T-helper 1 cell (primary cell): ENCODE data around the gene CTSD.
A peak's percentile ranks its signal among the peaks of the same experiment; 100 is the strongest.
"Not testable (repeated sequence)": the region's sequence is repeated elsewhere in the genome, so short reads cannot be mapped to it uniquely, and the experiment has no call there.

Source experiments
- DNase-seq, 5 donors: peaks; one replicate each; pipeline ENCODE4 v3.0.0-alpha.2; 2012 to 2020
- total RNA-seq, 4 donors: gene quantifications; one replicate each; lab custom pipeline; 2026; lab: John Stamatoyannopoulos, UW

CTSD gene
- total RNA-seq, result 17.5 to 27.0 (median 23.5) reads per million in 4 donors

DNA sequence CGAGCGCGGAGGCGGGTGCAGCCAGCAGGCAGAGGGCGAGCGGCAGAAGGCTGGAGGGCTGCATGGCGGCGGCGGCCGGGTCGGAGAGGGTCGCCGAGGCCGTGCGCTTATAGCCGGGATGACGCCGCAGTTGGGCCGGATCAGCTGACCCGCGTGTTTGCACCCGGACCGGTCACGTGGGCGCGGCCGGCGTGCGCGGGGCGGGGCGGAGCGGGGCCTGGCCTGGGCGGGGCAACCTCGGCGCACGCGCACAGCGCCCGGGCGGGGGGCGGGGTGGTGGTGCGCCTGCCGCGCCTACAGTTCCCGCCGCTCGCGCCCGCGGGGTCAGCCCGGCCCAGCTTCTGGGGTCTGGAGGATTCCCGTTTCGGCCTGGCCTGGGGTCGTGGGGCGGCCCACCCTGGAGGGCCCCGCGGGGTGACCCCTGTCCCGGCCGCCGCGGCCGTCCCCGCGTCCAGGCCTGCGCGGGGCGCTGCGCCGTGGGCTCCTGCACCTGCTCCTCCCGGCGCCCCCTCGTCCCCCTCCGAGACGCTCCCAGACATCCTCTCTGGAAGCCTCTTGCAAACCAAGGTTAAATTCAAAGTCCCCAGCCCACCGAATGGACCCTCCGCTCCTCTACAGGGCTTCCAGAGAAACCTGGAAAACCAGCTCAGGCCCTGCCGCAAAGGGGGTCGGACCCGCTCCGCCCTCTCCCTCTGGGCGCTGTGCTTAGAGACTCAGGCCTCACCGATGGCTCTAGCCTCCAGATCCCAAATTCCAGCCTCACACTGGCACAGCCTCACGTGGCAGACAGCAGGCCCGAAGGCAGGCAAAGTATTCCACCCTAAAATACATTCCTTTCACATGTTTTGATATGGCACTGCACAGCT, at the start of gene CTSD:
CTSD (minus strand) TSS at position 132 of the 866 bp plus-strand sequence; CDS start at position 64, 68 bp downstream.
- DNase-seq, result peak; percentile 67 to 87 (median 76)

DNA sequence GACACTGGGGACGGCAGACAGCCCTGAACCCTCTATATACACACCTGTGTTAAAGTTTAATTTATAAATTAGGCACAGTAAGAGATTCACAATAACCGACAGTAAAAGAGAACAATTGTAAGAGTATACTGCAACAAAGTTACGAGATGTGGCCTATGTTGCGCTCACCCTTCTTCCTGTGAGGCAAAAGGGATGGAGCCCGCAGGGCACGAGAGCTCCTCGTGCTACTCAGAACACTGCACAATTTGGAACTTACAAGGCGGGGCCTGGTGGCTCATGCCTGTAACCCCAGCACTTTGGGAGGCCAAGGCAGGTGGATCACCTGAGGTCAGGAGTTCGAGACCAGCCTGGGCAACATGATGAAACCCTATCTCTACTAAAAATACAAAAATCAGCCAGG, 49.6 kb upstream of the CTSD start:
- not testable (repeated sequence) for DNase-seq

- no peak for DNase-seq
Measured at GRCh38 chr11:1812801-1813200, 49.1 kb upstream of the CTSD start.

DNA sequence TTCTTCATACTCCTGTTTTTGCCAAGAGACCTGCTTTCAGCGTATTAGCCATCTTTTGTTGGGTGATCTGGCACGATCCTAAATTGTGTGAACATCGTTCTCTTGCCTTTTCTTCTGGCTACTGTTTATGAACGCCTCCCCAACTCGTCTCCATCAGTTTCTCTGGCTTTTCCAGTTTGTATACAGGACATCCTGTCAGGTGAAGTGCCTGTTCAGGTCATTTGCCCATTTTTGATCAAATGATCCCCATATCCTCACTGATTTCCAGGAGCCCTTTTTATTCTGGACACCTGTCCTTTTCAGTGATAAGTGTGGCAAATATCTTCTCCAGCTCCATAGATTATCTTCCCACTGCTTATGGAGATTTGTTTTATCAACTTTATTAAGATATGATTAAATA, 48.5 kb upstream of the CTSD start:
- no peak for DNase-seq

DNA sequence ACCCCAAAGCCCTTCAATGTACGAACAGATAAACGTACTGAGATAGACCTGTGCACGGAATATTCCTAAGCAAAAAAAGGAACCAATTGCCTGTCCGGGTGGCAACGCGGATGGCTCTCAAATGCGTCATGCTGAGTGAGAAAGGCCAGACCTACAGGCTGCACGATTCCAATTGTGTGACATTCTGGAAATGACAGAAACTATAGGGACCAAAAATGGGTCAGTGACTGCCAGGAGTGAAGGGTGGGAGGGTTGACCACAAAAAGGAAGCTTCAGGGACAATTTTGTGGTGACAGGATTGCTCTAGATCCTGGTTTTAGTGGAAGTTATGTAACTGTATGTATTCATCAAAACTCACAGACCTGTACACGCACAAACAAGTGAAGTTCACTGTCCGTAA, 47.0 kb upstream of the CTSD start:
- no peak for DNase-seq

DNA sequence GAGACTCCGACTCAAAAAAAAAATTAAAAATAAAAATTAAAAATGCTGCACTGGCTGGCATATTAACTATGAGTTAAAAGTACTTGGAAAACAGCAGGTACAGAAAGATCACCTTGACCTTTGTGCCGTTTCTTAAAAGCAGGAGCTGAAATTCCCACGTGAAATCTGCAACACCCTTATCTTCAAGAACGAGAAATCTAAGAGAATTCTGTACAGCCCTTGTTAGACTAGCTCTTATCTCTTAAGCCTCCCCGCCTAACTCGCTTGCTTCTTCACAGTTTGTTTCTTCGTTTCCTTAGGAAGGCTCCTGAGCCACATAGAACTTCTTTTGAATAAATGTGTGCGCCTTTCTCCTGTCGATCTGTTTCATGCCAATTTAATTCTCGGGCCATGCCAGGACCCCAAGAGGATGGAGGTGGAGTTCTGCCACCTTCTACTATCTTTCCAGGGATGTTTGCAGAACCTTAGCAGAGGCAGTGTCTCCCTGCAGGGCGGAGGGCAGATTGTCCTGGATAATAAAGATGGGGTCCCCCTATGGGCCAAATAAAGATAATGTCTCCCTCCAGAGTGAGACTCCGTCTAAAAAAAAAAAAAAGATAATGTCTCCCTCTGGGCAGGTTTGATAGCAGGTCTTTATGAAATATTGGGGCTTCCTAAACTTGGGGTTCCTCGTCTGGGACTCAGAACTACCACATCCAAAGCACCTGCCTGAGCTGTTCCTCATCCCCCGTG, 43.7 kb upstream of the CTSD start:
- no peak for DNase-seq

GRCh38 chr11:1805525-1805924, 41.8 kb upstream of the CTSD start:
- DNase-seq, result no peak

DNA sequence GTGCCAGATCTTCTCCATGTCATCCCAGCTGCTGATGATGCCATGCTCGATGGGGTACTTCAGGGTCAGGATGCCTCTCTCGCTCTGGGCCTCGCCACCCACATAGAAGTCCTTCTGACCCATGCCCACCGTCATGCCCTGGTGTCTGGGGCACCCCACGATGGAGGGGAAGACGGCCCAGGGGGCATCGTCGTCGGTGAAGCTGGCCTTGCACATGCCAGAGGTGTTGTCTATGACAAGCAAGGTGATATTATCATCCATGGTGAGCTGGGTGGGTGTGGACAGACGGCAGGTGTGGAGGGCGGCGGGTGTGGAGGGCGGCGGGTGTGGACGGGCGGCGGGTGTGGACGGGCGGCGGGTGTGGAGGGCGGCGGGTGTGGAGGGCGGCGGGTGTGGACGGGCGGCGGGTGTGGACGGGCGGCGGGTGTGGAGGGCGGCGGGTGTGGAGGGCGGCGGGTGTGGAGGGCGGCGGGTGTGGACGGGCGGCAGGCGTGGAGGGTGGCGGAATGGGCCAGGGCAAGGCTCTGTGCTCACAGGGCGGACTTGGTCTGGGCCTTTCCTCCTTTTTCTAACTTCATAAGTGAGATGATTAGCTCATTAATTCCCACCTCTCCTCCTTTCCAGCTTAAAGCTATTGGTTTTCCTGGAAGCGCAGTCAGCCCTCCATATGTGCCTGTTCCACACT, 40.2 kb upstream of the CTSD start:
- not testable (repeated sequence) for DNase-seq

GRCh38 chr11:1803246-1803645, 39.5 kb upstream of the CTSD start:
- no peak for DNase-seq

DNA sequence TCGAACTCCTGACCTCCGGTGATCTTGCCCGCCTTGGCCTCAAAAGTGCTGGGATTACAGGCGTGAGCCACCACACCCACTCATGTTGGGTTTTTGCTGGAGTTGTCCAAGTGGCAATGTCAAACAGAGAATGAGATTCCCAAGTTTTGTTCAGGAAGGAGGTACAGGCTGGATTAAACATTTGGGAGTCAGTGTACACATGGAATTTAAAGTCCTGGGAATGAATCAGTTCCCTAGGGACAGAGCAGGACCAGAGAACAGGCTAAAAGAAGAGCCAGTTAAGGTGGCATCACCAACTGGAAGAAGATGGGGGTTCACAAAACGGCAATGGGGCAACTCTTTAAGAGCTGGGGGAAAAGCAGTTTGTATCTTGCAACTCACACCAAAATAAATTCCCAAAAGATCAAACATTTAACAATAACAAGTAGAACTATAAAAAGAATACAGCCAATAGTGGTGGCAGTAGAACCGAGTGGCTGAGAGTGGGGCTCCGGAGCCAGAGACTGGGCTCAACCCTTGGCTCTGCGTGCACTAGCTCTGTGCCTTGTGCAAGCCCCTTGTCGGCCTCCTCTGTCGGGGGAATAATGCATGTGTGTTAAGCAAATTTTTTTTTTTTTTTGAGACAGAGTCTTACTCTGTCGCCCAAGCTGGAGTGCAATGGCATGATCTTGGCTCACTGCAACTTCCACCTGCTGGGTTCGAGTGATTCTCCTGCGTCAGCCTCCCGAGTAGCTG, 33.8 kb upstream of the CTSD start:
- no peak for DNase-seq

GRCh38 chr11:1796413-1797011, 32.8 kb upstream of the CTSD start:
- DNase-seq, result no peak

DNA sequence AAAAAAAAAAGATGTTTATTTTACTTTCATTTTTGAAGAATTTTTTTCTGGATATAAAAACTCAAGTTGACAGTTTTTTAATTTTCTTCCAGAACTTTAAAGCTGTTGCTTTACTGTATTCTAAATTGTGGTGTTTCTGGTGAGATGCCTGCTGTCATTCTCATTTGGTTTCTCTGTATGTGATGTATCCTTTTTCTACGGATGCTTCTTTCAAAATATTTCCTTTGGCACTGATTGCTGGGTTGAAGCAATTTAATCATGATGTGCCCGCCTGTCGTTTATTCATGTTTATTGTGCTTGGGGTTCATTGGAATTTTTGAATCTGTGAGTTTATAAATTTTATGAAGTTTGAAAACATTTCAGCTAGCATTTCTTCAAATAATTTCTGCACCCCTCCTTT, 29.4 kb upstream of the CTSD start:
- no peak for DNase-seq

GRCh38 chr11:1792461-1792860, 28.7 kb upstream of the CTSD start:
- peak in 1 of 5 donors; percentile 51 for DNase-seq

- no peak for DNase-seq
Measured at GRCh38 chr11:1791912-1792311, 28.2 kb upstream of the CTSD start.

DNA sequence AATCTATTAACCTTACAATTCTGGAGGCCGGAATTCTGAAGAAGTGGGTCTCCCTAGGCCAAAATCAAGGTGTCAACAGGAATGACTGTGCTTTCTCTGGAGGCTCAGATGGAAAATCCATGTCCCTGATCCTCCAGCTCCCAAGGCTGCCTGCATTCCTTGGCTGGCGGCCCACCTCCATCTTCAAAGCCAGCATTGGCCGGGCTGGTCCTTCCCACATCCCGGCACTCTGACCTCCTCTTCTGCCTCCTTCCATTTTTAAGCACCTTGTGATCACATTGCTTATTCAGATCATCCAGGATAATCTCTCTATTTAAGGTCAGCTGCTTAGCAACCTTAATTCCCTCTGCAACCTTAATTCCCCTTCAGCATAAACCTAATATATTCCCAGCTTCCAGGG, 22.7 kb upstream of the CTSD start:
- DNase-seq, result no peak

DNA sequence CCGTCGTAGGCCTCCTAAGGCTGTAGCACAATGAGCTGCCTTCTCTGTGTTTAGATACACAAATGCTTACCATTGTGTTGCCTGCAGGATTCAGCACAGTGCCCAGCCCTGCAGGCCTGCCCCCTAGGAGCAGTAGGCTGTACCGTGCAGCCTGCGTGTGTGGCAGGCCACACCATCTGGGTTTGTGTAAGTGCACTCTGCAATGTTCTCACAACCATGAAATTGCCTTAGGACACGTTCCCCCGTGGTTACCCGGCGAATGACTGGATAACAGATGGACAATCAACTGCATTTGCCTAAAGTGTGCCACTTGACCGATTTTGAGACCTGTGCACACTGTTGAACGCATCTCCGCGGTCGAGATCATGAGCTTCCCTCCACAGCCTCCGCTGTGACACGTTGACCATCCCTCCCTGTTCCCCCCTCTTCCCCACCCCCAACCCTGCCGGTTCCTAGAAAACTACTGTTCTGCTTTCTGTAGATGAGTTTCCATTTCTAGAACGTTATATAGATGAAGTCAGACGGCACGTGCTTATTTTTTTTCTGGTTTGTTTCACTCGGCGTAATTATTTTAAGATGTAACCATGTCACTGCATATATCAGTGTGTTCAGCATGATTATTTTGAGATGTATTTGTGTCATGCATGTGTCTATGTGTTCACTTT, 22.2 kb upstream of the CTSD start:
- DNase-seq, result no peak

GRCh38 chr11:1784761-1785650, 21.3 kb upstream of the CTSD start:
- no peak for DNase-seq

- DNase-seq, result no peak
Measured at GRCh38 chr11:1783725-1784529, 20.2 kb upstream of the CTSD start.

DNA sequence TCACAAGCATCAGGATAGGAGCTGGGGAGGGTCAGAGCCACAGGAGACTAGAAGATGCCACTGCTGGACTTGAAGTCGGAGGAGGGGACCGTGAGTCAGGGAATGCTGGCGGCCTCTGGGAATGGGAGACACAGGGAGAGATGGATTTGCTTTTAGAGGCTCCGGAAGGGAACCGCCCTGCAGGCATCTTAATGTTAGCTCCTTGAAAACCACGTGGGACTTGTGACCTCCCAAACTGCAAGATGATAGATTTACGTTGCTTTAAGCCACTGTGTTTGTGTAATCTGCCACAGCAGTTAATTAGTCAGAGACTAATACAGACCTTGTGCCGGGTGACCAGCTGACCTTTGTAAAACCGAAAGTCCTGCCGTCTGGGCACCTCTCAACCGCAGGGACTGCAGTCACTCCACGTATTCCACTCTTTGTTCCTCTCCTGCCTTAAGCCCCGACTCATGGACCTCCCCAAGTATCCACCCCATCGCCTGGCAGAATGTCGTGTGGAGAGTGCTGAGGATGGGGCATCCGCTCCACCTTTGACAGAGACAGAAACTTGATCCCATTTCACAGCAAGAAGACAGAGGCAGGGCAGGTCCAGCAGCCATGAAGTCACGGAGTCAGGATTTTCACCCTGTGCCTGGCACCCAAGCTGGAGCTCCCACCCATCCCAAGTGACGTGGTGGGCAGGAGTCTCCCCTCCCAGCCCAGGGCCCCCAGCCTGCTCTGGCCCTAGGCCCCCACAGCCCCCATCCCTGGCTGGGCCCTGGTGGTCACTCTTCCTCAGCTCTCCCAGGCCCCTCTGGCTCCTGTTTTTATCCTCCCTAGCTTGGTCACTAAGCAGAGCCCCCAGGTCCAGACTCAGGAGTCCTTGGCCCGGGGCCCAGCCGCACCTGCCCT, 19.4 kb upstream of the CTSD start:
- no peak for DNase-seq
